Measurements from ENCODE around the gene TOP3B.
"Not testable (repeated sequence)": the region's sequence is repeated elsewhere in the genome, so short reads cannot be mapped to it uniquely, and the experiment has no call there.

TOP3B gene

GRCh38 chr22:21942407-21943343 lies 39.9 kb downstream of the TOP3B start:
- DNase-seq (ENCODE audit: low read depth): peak; percentile 74
- in situ Hi-C loops (cut with HindIII; ENCODE audit: low sequenced_read_pairs): loop anchor here (25.0 kb wide), 2 partner anchors 95 to 1295 kb away; no protein-coding TSS in a partner anchor
- TF ChIP-seq CTCF (IDR thresholded peaks at IDR 0.05; ENCODE audit: low read depth, low read length, missing control alignments): no peak
- no peak overlapping the region for H3K4me3 ChIP-seq (ENCODE audit: low read depth, low read length)

- in situ Hi-C loops (cut with HindIII; ENCODE audit: low sequenced_read_pairs): loop anchor here (25.0 kb wide), 2 partner anchors 95 to 1295 kb away; no protein-coding TSS in a partner anchor
- H3K4me3 ChIP-seq (ENCODE audit: low read depth, low read length): no peak overlapping the region
- DNase-seq (ENCODE audit: low read depth): no peak
- no peak for TF ChIP-seq CTCF (IDR thresholded peaks at IDR 0.05; ENCODE audit: low read depth, low read length, missing control alignments)
These were observed 40.7 kb downstream of the TOP3B start for GRCh38 chr22:21941921-21942320.

GRCh38 chr22:21940521-21940920 lies 42.1 kb downstream of the TOP3B start:
- in situ Hi-C loops (cut with HindIII; ENCODE audit: low sequenced_read_pairs): loop anchor here (25.0 kb wide), 2 partner anchors 97 to 1297 kb away; no protein-coding TSS in a partner anchor
- H3K4me3 ChIP-seq (ENCODE audit: low read depth, low read length): no peak overlapping the region
- DNase-seq (ENCODE audit: low read depth): no peak
- TF ChIP-seq CTCF (IDR thresholded peaks at IDR 0.05; ENCODE audit: low read depth, low read length, missing control alignments): no peak

GRCh38 chr22:21939935-21940334 lies 42.7 kb downstream of the TOP3B start:
- not testable (repeated sequence) for DNase-seq (ENCODE audit: low read depth); H3K4me3 ChIP-seq (ENCODE audit: low read depth, low read length)
- in situ Hi-C loops (cut with HindIII; ENCODE audit: low sequenced_read_pairs): loop anchor here (5.0 to 25.0 kb wide), 4 partner anchors 88 to 1297 kb away; no protein-coding TSS in a partner anchor

GRCh38 chr22:21939461-21939913 lies 43.1 kb downstream of the TOP3B start:
- in situ Hi-C loops (cut with HindIII; ENCODE audit: low sequenced_read_pairs): loop anchor here (5.0 to 25.0 kb wide), 4 partner anchors 87 to 1298 kb away; no protein-coding TSS in a partner anchor
- no peak for TF ChIP-seq CTCF (IDR thresholded peaks at IDR 0.05; ENCODE audit: low read depth, low read length, missing control alignments)
- DNase-seq (ENCODE audit: low read depth): no peak
- no peak overlapping the region for H3K4me3 ChIP-seq (ENCODE audit: low read depth, low read length)

GRCh38 chr22:21938906-21939305 lies 43.7 kb downstream of the TOP3B start:
- DNase-seq (ENCODE audit: low read depth): no peak
- in situ Hi-C loops (cut with HindIII; ENCODE audit: low sequenced_read_pairs): loop anchor here (5.0 to 25.0 kb wide), 4 partner anchors 87 to 1298 kb away; no protein-coding TSS in a partner anchor
- no peak overlapping the region for H3K4me3 ChIP-seq (ENCODE audit: low read depth, low read length)
- no peak for TF ChIP-seq CTCF (IDR thresholded peaks at IDR 0.05; ENCODE audit: low read depth, low read length, missing control alignments)

Data from astrocyte of the cerebellum (primary cell).